Measurements from ENCODE around the gene FAIM2.

FAIM2 gene

GRCh38 chr12:49843411-49843810, 60.3 kb downstream of the FAIM2 start:
- peak overlapping the region; percentile 89 for H3K27ac ChIP-seq (ENCODE audit: extremely low read depth, low read depth, low read length)
- H3K4me3 ChIP-seq (ENCODE audit: low read depth, low read length): peak overlapping the region; percentile 60
- peaks cover 0 to 1% of the 10 kb centered on the region in 2 experiments; a peak in 1 of 3 replicates for H3K36me3 ChIP-seq (ENCODE audit: control insufficient read depth in 2 of 2, insufficient read depth in 1 of 2, low read length in 2 of 2)
- TF ChIP-seq ZNF175 (tag by site-specific recombination; IDR thresholded peaks at IDR 0.05) (no peak), ZBTB1 (tag by site-specific recombination; IDR thresholded peaks at IDR 0.05) (no peak), ZFP3 (tag by site-specific recombination; IDR thresholded peaks at IDR 0.05; ENCODE audit: low read depth) (no peak), ZNF521 (tag by site-specific recombination; IDR thresholded peaks at IDR 0.05) (no peak), HOXC10 (CRISPR knock-in tag; IDR thresholded peaks at IDR 0.05) (no peak), ZSCAN23 (tag by site-specific recombination; IDR thresholded peaks at IDR 0.05) (no peak), ZBTB11 (tag by site-specific recombination; conservative IDR thresholded peaks at IDR 0.05; ENCODE audit: low read depth) (no peak), ZFHX2 (tag by site-specific recombination; conservative IDR thresholded peaks at IDR 0.05) (no peak), ZNF10 (tag by site-specific recombination; IDR thresholded peaks at IDR 0.05) (no peak), ZNF24 (tag by site-specific recombination; IDR thresholded peaks at IDR 0.05) (no peak), ZNF626 (tag by site-specific recombination; IDR thresholded peaks at IDR 0.05) (no peak), KLF9 (tag by site-specific recombination; IDR thresholded peaks at IDR 0.05; ENCODE audit: low read depth) (no peak), ZNF488 (tag by site-specific recombination; IDR thresholded peaks at IDR 0.05) (no peak)
- CTCF ChIA-PET: interaction anchor here (0.6 to 1.8 kb wide), 3 partner anchors 24 to 82 kb away, joined by 3 to 12 read pairs (median 5); no protein-coding TSS in a partner anchor
- H3K4me1 ChIP-seq (ENCODE audit: control insufficient read depth, insufficient read depth, low read length): peaks cover 6% of the 10 kb centered on the region; the same call in 1 of the 2 replicates
- H3K9me3 ChIP-seq (ENCODE audit: control insufficient read depth, insufficient read depth, low read depth, low read length): no peaks in the 10 kb centered on the region
- POLR2A ChIA-PET: interaction anchor here (0.6 to 4.4 kb wide), 9 partner anchors 12 to 884 kb away, joined by 3 to 38 read pairs (median 4); partner anchors contain the start of genes NCKAP5L, SMARCD1 and TMBIM6

- no peaks in the 10 kb centered on the region for H3K9me3 ChIP-seq (ENCODE audit: control insufficient read depth, insufficient read depth, low read depth, low read length)
- H3K27ac ChIP-seq (ENCODE audit: extremely low read depth, low read depth, low read length): peak within 1 kb of the TSS; percentile 89
- POLR2A ChIA-PET: interaction anchor here (0.6 to 4.4 kb wide), 10 partner anchors 11 to 985 kb away, joined by 3 to 38 read pairs (median 4); partner anchors contain the start of genes NCKAP5L, SMARCD1 and TMBIM6
- peak within 1 kb of the TSS; percentile 60 for H3K4me3 ChIP-seq (ENCODE audit: low read depth, low read length)
- peaks cover 6% of the 10 kb centered on the region; the same call in 1 of the 2 replicates for H3K4me1 ChIP-seq (ENCODE audit: control insufficient read depth, insufficient read depth, low read length)
- CTCF ChIA-PET: interaction anchor here (0.6 to 1.8 kb wide), 4 partner anchors 25 to 380 kb away, joined by 3 to 12 read pairs (median 4); no protein-coding TSS in a partner anchor
- H3K36me3 ChIP-seq (ENCODE audit: control insufficient read depth in 2 of 2, insufficient read depth in 1 of 2, low read length in 2 of 2): peaks cover 0 to 5% of the 10 kb centered on the region in 2 experiments; a peak in 1 of 3 replicates
- TF ChIP-seq ZNF10 (tag by site-specific recombination; IDR thresholded peaks at IDR 0.05) (no peak), ZNF639 (tag by site-specific recombination; IDR thresholded peaks at IDR 0.05) (peak; percentile 62; the same call in 1 of the 2 replicates), ZNF398 (tag by site-specific recombination; IDR thresholded peaks at IDR 0.05) (no peak), ZNF555 (tag by site-specific recombination; conservative IDR thresholded peaks at IDR 0.05) (no peak), ZNF175 (tag by site-specific recombination; IDR thresholded peaks at IDR 0.05) (no peak), ZNF629 (tag by site-specific recombination; IDR thresholded peaks at IDR 0.05) (peak; percentile 37; the same call in 1 of the 2 replicates), ZNF514 (tag by site-specific recombination; IDR thresholded peaks at IDR 0.05) (no peak), HOXD13 (CRISPR knock-in tag; IDR thresholded peaks at IDR 0.05; ENCODE audit: borderline replicate concordance) (no peak), ZNF623 (tag by site-specific recombination; IDR thresholded peaks at IDR 0.05) (no peak), ZNF155 (tag by site-specific recombination; IDR thresholded peaks at IDR 0.05) (no peak), ZNF214 (tag by site-specific recombination; IDR thresholded peaks at IDR 0.05; ENCODE audit: borderline replicate concordance) (no peak), ZNF549 (tag by site-specific recombination; IDR thresholded peaks at IDR 0.05) (no peak), ZNF335 (tag by site-specific recombination; conservative IDR thresholded peaks at IDR 0.05) (peak; percentile 86), ZNF169 (tag by site-specific recombination; IDR thresholded peaks at IDR 0.05) (no peak)
Measured at GRCh38 chr12:49842519-49843352, 61.0 kb downstream of the FAIM2 start, which contains the start of gene BCDIN3D. Gene BCDIN3D, minus strand, starts transcription at chr12:49843106. Its CDS starts 19 bp downstream, at chr12:49843087.

Measured in HEK293 (cell line).